CD4-positive, CD25-positive, alpha-beta regulatory T cell (primary cell): ENCODE measurements around the gene RPL10. TPM values are rescaled to one million over a fixed set of nuclear protein-coding genes. Genes with fewer than 3 reads are reported as not detected.

Experiments used
- ATAC-seq, 2 donors: fragments of 150-1000 bp; cut with Tn5 transposase; one replicate each; pipeline ENCODE4 v1.10.0; 2021; ENCODE audit warnings: low read depth in 2 of 2, moderate number of reproducible peaks in 2 of 2, moderate library complexity in 1 of 2
- DNase-seq, 3 donors: peaks; one replicate each; pipeline versions ENCODE4 v3.0.0 to v3.0.0-alpha.2; 2012 to 2022; ENCODE audit warnings: mixed read lengths in 1 of 3
- H3K27ac ChIP-seq: one replicate; pipeline ENCODE4 v1.7.0; 2013; ENCODE audit warnings: mild to moderate bottlenecking, low read length; ENCODE audit not compliant: insufficient read depth, poor library complexity, severe bottlenecking
- H3K27me3 ChIP-seq: one replicate; pipeline ENCODE4 v1.7.0; 2013; ENCODE audit warnings: low read length; ENCODE audit not compliant: control insufficient read depth, insufficient read depth
- H3K36me3 ChIP-seq: one replicate; pipeline ENCODE4 v1.7.0; 2013; ENCODE audit warnings: mild to moderate bottlenecking, low read length, moderate library complexity; ENCODE audit not compliant: control insufficient read depth, insufficient read depth
- H3K4me1 ChIP-seq: 2 replicates; pipeline ENCODE4 v1.7.0; 2013; ENCODE audit warnings: mild to moderate bottlenecking, low read length; ENCODE audit not compliant: insufficient read depth, control insufficient read depth, poor library complexity, severe bottlenecking
- H3K4me3 ChIP-seq: one replicate; pipeline ENCODE4 v1.7.0; 2013; ENCODE audit warnings: low read depth, mild to moderate bottlenecking, low read length, moderate library complexity
- H3K9me3 ChIP-seq, 2 experiments: 1 replicate in 1 of 2; 2 replicates in 1 of 2; pipeline ENCODE4 v1.7.0; 2013; ENCODE audit warnings: low read length in 2 of 2, mild to moderate bottlenecking in 1 of 2, moderate library complexity in 1 of 2; ENCODE audit not compliant: control insufficient read depth in 2 of 2
- H3K27ac Mint-ChIP-seq, 3 donors: one replicate each; pipeline ENCODE4 v1.8.0; 2020 to 2022; ENCODE audit warnings: mild to moderate bottlenecking in 3 of 3, mixed read lengths in 3 of 3, moderate library complexity in 2 of 3
- H3K27me3 Mint-ChIP-seq: one replicate; pipeline ENCODE4 v1.8.0; 2022; ENCODE audit warnings: mild to moderate bottlenecking, mixed read lengths
- H3K36me3 Mint-ChIP-seq: one replicate; pipeline ENCODE4 v1.8.0; 2020; ENCODE audit warnings: mixed read lengths
- H3K4me1 Mint-ChIP-seq, 4 donors: one replicate each; pipeline ENCODE4 v1.8.0; 2020 to 2022; ENCODE audit warnings: mixed read lengths in 4 of 4, mild to moderate bottlenecking in 1 of 4
- H3K4me3 Mint-ChIP-seq, 4 donors: one replicate each; pipeline ENCODE4 v1.8.0; 2020 to 2022; ENCODE audit warnings: mild to moderate bottlenecking in 4 of 4, mixed read lengths in 4 of 4, moderate library complexity in 3 of 4
- H3K9me3 Mint-ChIP-seq, 7 donors: one replicate each; pipeline ENCODE4 v1.8.0; 2020 to 2022; ENCODE audit warnings: mixed read lengths in 7 of 7, mild to moderate bottlenecking in 3 of 7, moderate library complexity in 2 of 7
- polyA plus RNA-seq, 4 donors: library from polyadenylated mRNA; unstranded; fragments of 300-500 nt; fragmentation: Illumina TruSeq; gene quantifications; one replicate each; pipeline ENCODE4 v1.2.3, GENCODE V29; 2021
- total RNA-seq: library from RNA; stranded (reverse); gene quantifications from one replicate; pipeline ENCODE4 v1.2.3, GENCODE V29; 2022

Gene RPL10
- total RNA-seq (4,192 TPM), polyA plus RNA-seq (1,000 to 10,000 TPM; 3,877 to 6,073 (median 4,905) TPM)

DNA sequence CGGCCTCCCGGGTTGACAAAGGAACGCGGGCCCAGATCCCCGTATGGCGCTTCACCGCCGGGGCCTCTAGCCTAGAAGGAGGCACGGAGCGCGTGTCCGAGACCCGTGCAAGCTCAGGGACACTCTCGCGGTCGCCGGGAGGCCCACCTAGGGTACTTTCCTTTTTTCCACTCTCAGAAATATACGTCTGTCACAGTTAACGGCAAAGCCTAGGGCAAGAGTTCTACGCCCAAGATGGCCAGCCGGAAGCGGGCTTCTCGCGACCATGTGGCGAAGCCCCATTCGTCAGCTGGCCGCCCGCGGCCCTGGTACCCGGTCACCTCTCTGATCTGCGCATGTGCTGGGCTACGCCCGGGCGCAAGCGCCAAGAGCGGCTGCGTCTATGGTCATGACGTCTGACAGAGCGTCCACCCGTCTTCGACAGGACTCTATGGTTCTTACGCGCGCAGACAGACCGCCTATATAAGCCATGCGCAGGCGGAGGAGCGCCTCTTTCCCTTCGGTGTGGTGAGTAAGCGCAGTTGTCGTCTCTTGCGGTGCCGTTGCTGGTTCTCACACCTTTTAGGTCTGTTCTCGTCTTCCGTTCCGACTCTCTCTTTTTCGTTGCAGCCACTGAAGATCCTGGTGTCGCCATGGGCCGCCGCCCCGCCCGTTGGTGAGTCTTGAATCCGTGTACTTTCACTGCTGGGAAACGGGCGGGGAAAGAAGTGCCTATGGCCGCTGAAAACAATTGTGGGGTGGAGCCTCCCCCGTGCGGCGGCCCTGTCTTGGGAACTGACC, at the start of gene RPL10:
RPL10 (plus strand) TSS at position 490 of the 780 bp plus-strand sequence; CDS start at position 633, 143 bp downstream.
- H3K9me3 Mint-ChIP-seq = no peaks in the 10 kb centered on the region
- ATAC-seq = peak; percentile 78 to 84
- peak within 1 kb of the TSS; percentile 95 for H3K4me3 ChIP-seq
- H3K9me3 ChIP-seq = no peaks in the 10 kb centered on the region
- H3K27ac ChIP-seq = peak within 1 kb of the TSS; percentile 95
- peak within 1 kb of the TSS; percentile 99 to 100 (median 99) for H3K27ac Mint-ChIP-seq
- DNase-seq = peak; percentile 82 to 95 (median 89)
- H3K4me1 Mint-ChIP-seq = peaks cover 4 to 31% (median 8%) of the 10 kb centered on the region in 4 donors
- H3K4me1 ChIP-seq = peaks cover 19% of the 10 kb centered on the region
- H3K36me3 Mint-ChIP-seq = peaks cover 14% of the 10 kb centered on the region
- peaks cover 15% of the 10 kb centered on the region for H3K27me3 Mint-ChIP-seq
- H3K27me3 ChIP-seq = no peaks in the 10 kb centered on the region
- H3K36me3 ChIP-seq = peaks cover 9% of the 10 kb centered on the region
- peak within 1 kb of the TSS; percentile 94 to 99 (median 97) for H3K4me3 Mint-ChIP-seq

DNA sequence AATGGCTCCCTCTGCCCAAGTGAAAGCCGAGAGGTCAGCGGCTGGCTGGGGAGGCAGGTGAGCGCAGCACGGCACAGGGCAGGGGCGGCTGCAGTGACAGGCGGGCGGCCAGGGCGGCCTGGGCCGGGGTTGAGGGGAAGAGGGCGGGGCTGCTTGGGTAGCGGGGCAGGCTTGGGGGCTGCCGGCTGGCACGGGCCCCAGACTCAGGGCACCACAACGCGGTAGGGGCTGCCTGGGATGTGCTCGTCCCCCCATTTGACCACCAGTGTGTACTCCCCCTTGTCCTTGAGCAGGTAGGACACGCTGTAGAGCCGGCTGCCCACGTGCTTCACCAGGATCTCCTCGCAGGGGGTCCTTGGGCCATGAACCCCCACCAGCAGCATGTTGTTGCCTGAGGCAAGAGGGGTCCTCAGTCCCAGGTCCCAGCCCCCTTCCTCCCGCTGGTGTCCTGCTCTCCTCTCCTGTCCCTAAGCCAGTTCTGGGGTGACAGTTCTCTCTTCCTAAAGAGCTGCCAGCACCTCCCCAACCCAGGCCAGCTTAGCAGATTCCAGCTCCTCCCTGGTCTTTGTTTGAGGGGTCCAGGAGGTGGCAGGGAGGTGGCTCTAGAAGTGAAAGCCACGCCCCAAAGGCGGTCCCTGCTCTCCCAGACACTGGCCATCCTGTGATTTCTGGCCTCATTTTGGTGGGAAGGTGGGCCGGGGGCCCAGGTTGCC, 49.4 kb upstream of the RPL10 start:
- Histone ChIP-seq H3K4me1 (peaks cover 67% of the 10 kb centered on the region), H3K9me3 (no peaks in the 10 kb centered on the region), H3K27me3 (no peaks in the 10 kb centered on the region), H3K27ac (peak overlapping the region; percentile 29), H3K36me3 (peaks cover 40% of the 10 kb centered on the region), H3K4me3 (no peak overlapping the region)
- no peak for ATAC-seq
- Mint-ChIP-seq H3K27ac (no peak overlapping the region), H3K36me3 (peaks cover 8% of the 10 kb centered on the region), H3K27me3 (no peaks in the 10 kb centered on the region), H3K9me3 (peaks cover 0 to 2% (median 0%) of the 10 kb centered on the region in 7 donors), H3K4me1 (peaks cover 0 to 62% (median 9%) of the 10 kb centered on the region in 4 donors), H3K4me3 (peak overlapping the region in 1 of 4 donors; percentile 78)
- no peak for DNase-seq

DNA sequence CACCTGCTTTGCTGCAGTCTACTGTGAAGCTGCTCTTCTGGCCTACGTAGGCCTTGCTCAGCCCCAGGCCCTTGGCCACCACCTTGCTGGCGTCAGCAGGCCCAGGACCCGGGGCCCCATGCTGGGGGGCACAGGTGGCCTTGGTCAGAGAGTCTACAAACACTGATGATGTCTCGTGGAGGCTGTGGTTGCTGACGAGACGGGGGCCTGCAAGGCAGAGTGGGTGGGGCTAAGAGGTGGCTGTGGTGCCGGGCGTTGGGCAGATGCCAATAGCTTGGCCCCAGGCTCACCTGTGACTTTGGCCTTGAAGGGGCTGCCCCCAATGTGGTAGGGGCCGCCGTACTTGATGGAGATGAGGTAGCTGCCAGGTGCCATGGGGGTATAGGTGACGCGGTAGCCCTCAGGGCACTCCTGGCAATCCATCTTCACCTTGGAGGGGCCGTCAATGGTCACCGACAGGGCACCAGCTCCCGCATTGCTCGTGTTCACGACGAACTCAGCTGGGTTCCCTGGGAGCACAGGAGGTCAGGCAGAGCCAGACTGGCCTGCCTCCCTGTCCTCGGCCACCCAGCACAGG, 48.7 kb upstream of the RPL10 start:
- no peak for DNase-seq
- Mint-ChIP-seq H3K27me3 (no peaks in the 10 kb centered on the region), H3K4me1 (peaks cover 0 to 66% (median 9%) of the 10 kb centered on the region in 4 donors), H3K36me3 (peaks cover 8% of the 10 kb centered on the region), H3K9me3 (peaks cover 0 to 2% (median 0%) of the 10 kb centered on the region in 7 donors), H3K4me3 (peak overlapping the region; percentile 31 to 89 (median 57)), H3K27ac (peak overlapping the region in 1 of 3 donors; percentile 69)
- H3K27me3 ChIP-seq = no peaks in the 10 kb centered on the region
- peaks cover 73% of the 10 kb centered on the region for H3K4me1 ChIP-seq
- no peak overlapping the region for H3K4me3 ChIP-seq
- no peak for ATAC-seq
- no peaks in the 10 kb centered on the region for H3K9me3 ChIP-seq
- peaks cover 41% of the 10 kb centered on the region for H3K36me3 ChIP-seq
- H3K27ac ChIP-seq = peak overlapping the region; percentile 55

DNA sequence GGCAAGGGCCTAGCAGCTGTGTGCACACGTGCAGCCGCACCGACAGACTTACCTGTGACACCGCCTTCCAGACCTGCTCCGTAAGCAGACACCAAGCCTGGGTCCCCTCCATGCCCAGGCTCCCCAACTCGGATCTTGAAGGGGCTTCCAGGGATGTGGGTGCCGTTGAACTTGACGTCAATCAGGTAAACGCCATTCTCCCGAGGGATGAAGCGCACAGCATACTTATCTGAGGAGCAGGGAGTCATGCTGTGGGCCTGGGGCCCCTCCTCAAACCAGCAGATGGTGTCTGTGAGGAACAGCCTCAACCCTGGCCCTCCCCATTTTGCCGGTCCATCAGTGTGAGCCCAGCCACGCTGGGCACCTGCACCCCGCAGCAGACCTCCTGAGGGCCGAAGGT, 48.2 kb upstream of the RPL10 start:
- Histone ChIP-seq H3K4me1 (peaks cover 79% of the 10 kb centered on the region), H3K27ac (peak overlapping the region; percentile 55), H3K27me3 (no peaks in the 10 kb centered on the region), H3K9me3 (no peaks in the 10 kb centered on the region), H3K4me3 (no peak overlapping the region), H3K36me3 (peaks cover 47% of the 10 kb centered on the region)
- Mint-ChIP-seq H3K36me3 (peaks cover 8% of the 10 kb centered on the region), H3K4me3 (peak overlapping the region in 3 of 4 donors; percentile 73 to 89 (median 76)), H3K9me3 (peaks cover 0 to 2% (median 0%) of the 10 kb centered on the region in 7 donors), H3K4me1 (peaks cover 0 to 68% (median 9%) of the 10 kb centered on the region in 4 donors), H3K27me3 (no peaks in the 10 kb centered on the region), H3K27ac (peak overlapping the region in 2 of 3 donors; percentile 20 to 80)
- DNase-seq (no peak), ATAC-seq (no peak)

DNA sequence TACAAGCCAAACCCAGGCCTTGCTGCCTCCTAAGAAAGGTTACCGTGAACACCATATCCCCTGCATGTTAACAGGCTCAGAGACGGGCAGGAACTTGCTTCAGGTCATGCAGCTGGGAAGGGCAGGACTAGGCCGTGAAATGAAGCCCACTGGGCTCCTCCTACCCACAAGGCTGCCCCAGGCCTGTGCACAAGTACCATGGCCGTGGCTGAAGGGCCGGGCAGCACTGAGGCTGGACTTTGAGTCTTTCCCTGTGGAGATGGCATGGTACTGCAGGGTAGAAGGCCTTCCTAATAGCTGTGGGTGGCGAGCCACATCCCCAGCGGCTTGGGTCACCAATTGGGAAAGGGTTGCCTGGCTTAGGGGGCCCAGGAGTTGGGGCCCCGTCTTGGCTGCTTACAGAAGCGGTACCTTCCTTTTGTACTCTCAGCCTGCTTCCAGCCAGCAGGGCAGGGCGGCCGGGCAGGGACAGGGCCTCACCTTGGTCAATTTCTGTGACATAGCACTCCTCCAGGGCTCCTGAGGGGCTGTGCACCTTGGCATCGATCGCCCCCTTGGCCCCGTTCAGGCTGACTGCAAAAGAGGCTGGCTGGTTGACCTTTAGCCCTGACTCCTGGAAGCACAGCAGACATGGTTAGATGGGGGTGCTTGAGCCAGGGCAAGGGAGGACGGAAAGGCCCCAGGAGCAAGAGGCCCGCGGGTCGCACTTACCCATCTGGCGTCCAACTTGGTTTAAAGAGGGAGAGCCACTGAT, 47.6 kb upstream of the RPL10 start:
- Histone ChIP-seq H3K4me1 (peaks cover 85% of the 10 kb centered on the region), H3K36me3 (peaks cover 47% of the 10 kb centered on the region), H3K27me3 (no peaks in the 10 kb centered on the region), H3K4me3 (no peak overlapping the region), H3K27ac (peak overlapping the region; percentile 68), H3K9me3 (no peaks in the 10 kb centered on the region)
- peak overlapping the region; percentile 21 to 89 (median 74) for H3K4me3 Mint-ChIP-seq
- no peak for DNase-seq
- no peaks in the 10 kb centered on the region for H3K27me3 Mint-ChIP-seq
- peak overlapping the region; percentile 80 to 92 (median 82) for H3K27ac Mint-ChIP-seq
- peaks cover 0 to 72% (median 9%) of the 10 kb centered on the region in 4 donors for H3K4me1 Mint-ChIP-seq
- H3K36me3 Mint-ChIP-seq = peaks cover 8% of the 10 kb centered on the region
- ATAC-seq = no peak
- H3K9me3 Mint-ChIP-seq = peaks cover 0 to 2% (median 0%) of the 10 kb centered on the region in 7 donors

DNA sequence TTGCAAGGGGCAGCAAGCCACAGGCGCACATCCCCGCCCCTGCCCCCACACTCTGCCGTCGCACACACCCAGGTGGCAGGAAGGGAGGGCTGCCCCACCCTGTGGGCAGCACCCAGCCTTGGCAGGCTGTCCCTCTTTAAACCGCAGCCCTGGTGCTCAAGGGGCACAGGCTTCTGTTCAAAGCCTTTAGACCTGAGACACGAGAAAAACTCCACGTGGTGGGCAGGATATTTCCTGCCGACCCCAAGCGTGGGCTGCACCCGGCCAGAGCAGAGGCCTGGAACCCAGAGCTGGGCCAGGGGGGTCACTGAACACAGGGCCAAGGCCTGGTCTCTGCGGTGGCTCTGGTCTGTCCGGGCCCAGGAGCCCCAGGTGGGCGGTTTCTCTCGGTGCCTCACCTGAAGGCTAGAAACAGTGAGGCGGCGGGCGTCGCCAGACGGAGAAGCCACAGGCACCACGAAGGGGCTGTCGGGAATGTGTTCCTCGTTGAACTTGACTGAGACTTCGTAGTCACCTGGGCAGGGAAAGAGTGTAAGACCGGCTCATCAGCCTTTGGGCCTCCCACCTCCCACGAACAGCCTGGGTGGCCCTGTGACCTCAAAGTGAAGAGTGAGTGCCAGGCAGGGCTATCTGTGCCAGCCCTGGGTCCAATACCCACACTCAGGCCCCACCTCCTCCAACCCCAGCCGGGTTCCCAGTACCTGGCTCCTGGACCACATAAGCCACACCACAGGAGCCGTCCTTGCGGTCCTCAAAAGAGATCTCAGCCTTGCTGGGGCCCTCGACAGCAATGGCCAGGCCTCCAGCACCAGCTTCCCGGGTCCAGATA, 46.8 kb upstream of the RPL10 start:
- H3K36me3 Mint-ChIP-seq = peaks cover 8% of the 10 kb centered on the region
- H3K9me3 Mint-ChIP-seq = peaks cover 0 to 2% (median 0%) of the 10 kb centered on the region in 7 donors
- H3K9me3 ChIP-seq = no peaks in the 10 kb centered on the region
- peaks cover 0 to 77% (median 11%) of the 10 kb centered on the region in 4 donors for H3K4me1 Mint-ChIP-seq
- H3K4me3 Mint-ChIP-seq = peak overlapping the region; percentile 73 to 89 (median 75)
- DNase-seq = peak in 2 of 3 donors; percentile 74 to 88
- peak overlapping the region; percentile 80 to 92 (median 82) for H3K27ac Mint-ChIP-seq
- H3K27me3 Mint-ChIP-seq = no peaks in the 10 kb centered on the region
- H3K27me3 ChIP-seq = no peaks in the 10 kb centered on the region
- peaks cover 47% of the 10 kb centered on the region for H3K36me3 ChIP-seq
- no peak overlapping the region for H3K4me3 ChIP-seq
- H3K27ac ChIP-seq = peak overlapping the region; percentile 68
- peaks cover 93% of the 10 kb centered on the region for H3K4me1 ChIP-seq
- peak; percentile 73 to 74 for ATAC-seq
